A673 (cell line): ENCODE data around the gene SPRTN.

ENCODE experiments used
- EZH2 ChIP-seq: fragments of 200-600 bp; sonication (generic); IDR thresholded peaks from 2 replicates; pipeline ENCODE4 v1.6.1; 2017; ENCODE audit warnings: borderline replicate concordance, low read depth, mild to moderate bottlenecking, mixed read lengths, antibody characterized with exemption, low read length; ENCODE audit not compliant: poor library complexity, severe bottlenecking
- TF ChIP-seq, protein P1 (sequence below): fragments of 300-800, 200-600 bp; sonication (generic); conservative IDR thresholded peaks from 2 replicates; pipeline ENCODE4 v1.5.1; 2017; ENCODE audit warnings: low read depth, mild to moderate bottlenecking, antibody characterized with exemption, low read length, moderate library complexity, mixed read lengths

GRCh38 chr1:231369282-231369681, 31.2 kb downstream of the SPRTN start:
- TF ChIP-seq, protein P1, sequence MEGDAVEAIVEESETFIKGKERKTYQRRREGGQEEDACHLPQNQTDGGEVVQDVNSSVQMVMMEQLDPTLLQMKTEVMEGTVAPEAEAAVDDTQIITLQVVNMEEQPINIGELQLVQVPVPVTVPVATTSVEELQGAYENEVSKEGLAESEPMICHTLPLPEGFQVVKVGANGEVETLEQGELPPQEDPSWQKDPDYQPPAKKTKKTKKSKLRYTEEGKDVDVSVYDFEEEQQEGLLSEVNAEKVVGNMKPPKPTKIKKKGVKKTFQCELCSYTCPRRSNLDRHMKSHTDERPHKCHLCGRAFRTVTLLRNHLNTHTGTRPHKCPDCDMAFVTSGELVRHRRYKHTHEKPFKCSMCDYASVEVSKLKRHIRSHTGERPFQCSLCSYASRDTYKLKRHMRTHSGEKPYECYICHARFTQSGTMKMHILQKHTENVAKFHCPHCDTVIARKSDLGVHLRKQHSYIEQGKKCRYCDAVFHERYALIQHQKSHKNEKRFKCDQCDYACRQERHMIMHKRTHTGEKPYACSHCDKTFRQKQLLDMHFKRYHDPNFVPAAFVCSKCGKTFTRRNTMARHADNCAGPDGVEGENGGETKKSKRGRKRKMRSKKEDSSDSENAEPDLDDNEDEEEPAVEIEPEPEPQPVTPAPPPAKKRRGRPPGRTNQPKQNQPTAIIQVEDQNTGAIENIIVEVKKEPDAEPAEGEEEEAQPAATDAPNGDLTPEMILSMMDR, result no peak
- no peak for TF ChIP-seq EZH2
